Common myeloid progenitor, CD34-positive (primary cell): ENCODE results near the gene FTMT. TPM values are rescaled to one million over a fixed set of nuclear protein-coding genes. Genes with fewer than 3 reads are reported as not detected.
"Not testable (repeated sequence)": the region's sequence is repeated elsewhere in the genome, so short reads cannot be mapped to it uniquely, and the experiment has no call there.

Experiments used
- CTCF ChIA-PET: fragments of 350-600 bp; sonication (Branson Sonifier 250); formaldehyde crosslinking; loops from one replicate; lab custom pipeline; 2021; ENCODE audit warnings: antibody characterized with exemption; lab: Charles Lee
- POLR2A ChIA-PET: fragments of 350-600 bp; sonication (Branson Sonifier 250); formaldehyde crosslinking; loops from one replicate; lab custom pipeline; 2021; ENCODE audit warnings: antibody characterized with exemption; lab: Charles Lee
- DNase-seq, 3 donors: peaks; one replicate each; pipeline versions ENCODE4 v3.0.0 to v3.0.0-alpha.2; 2013
- H3K27ac ChIP-seq, 2 experiments: 1 replicate in 1 of 2; 2 replicates in 1 of 2; pipeline ENCODE4 v1.7.0; 2013; ENCODE audit warnings: inconsistent platforms in 2 of 2, low read length in 2 of 2, mild to moderate bottlenecking in 2 of 2, low read depth in 1 of 2, moderate library complexity in 1 of 2; ENCODE audit not compliant: severe bottlenecking in 2 of 2, insufficient read depth in 1 of 2, poor library complexity in 1 of 2
- H3K27me3 ChIP-seq, 5 experiments: replicated peaks in 2 of 5; 1 replicate in 3 of 5; 2 replicates in 2 of 5; pipeline versions ENCODE4 v1.6.1 to v1.7.0; 2013; ENCODE audit warnings: low read length in 4 of 5, mild to moderate bottlenecking in 2 of 5, moderate library complexity in 2 of 5, inconsistent platforms in 1 of 5; ENCODE audit not compliant: insufficient read depth in 5 of 5, control insufficient read depth in 4 of 5
- H3K36me3 ChIP-seq, 4 experiments: 1 replicate in 2 of 4; 2 replicates in 2 of 4; pipeline versions ENCODE4 v1.6.1 to v1.7.0; 2013; ENCODE audit warnings: low read length in 3 of 4, control low read depth in 1 of 4, mild to moderate bottlenecking in 1 of 4; ENCODE audit not compliant: control insufficient read depth in 4 of 4, insufficient read depth in 4 of 4
- H3K4me1 ChIP-seq, 4 experiments: 1 replicate in 3 of 4; 2 replicates in 1 of 4; pipeline versions ENCODE4 v1.6.1 to v1.7.1; 2013; ENCODE audit warnings: low read length in 3 of 4, mild to moderate bottlenecking in 3 of 4, control low read depth in 1 of 4, inconsistent platforms in 1 of 4, moderate library complexity in 1 of 4; ENCODE audit not compliant: control insufficient read depth in 4 of 4, insufficient read depth in 4 of 4; ENCODE audit errors: control extremely low read depth in 1 of 4
- H3K4me3 ChIP-seq, 7 experiments: 1 replicate in 4 of 7; 2 replicates in 3 of 7; pipeline versions ENCODE4 v1.5.1 to v1.7.0; 2013; ENCODE audit warnings: mild to moderate bottlenecking in 7 of 7, low read length in 6 of 7, moderate library complexity in 6 of 7, inconsistent platforms in 2 of 7, low read depth in 2 of 7, control low read depth in 1 of 7; ENCODE audit not compliant: insufficient read depth in 4 of 7, control insufficient read depth in 1 of 7; ENCODE audit errors: extremely low read depth in 1 of 7
- H3K9me3 ChIP-seq, 5 experiments: 1 replicate in 4 of 5; 2 replicates in 1 of 5; pipeline versions ENCODE4 v1.6.1 to v1.7.1; 2013; ENCODE audit warnings: low read length in 4 of 5, mild to moderate bottlenecking in 2 of 5, inconsistent platforms in 1 of 5, low read depth in 1 of 5, moderate library complexity in 1 of 5; ENCODE audit not compliant: control insufficient read depth in 4 of 5, insufficient read depth in 2 of 5; ENCODE audit errors: control extremely low read depth in 1 of 5
- WGBS: methylation state at CpG from one replicate; pipeline ENCODE4 v1.1.5; 2013; ENCODE audit not compliant: insufficient coverage; 5-methylcytosine and 5-hydroxymethylcytosine counted together
- polyA plus RNA-seq: library from polyadenylated mRNA; unstranded; fragments of 120-200 nt; gene quantifications from one replicate; pipeline ENCODE4 v1.2.1, GENCODE V29; 2013

The FTMT gene
- polyA plus RNA-seq: not detected

GRCh38 chr5:121851643-121852574 lies at the start of gene FTMT:
FTMT (plus strand) TSS chr5:121851882; CDS start chr5:121851964, 82 bp downstream.
- Histone ChIP-seq H3K27ac (no peak within 1 kb of the TSS), H3K4me1 (no peaks in the 10 kb centered on the region), H3K9me3 (peaks cover 0 to 7% (median 2%) of the 10 kb centered on the region in 5 experiments), H3K4me3 (no peak within 1 kb of the TSS), H3K36me3 (no peaks in the 10 kb centered on the region), H3K27me3 (no peaks in the 10 kb centered on the region)
- WGBS: 97% methylated on average over 77 of the region's 77 CpGs
- CTCF ChIA-PET: no interaction called here
- POLR2A ChIA-PET: no interaction called here
- DNase-seq: no peak

DNA sequence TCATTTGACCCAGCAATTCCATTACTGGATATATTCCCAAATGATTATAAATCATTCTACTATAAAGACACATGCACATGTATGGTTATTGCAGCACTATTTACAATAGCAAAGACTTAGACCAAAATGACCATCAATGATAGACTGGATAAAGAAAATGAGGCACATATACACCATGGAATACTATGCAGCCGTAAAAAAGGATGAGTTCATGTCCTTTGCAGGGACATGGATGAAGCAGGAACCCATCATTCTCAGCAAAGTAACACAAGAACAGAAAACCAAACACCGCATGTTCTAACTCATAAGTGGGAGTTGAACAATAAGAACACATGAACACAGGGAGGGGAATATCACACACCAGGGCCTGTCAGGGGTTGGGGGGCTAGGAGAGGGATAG lies 46.4 kb upstream of the FTMT start:
- H3K4me3 ChIP-seq, H3K27ac ChIP-seq, DNase-seq, POLR2A ChIA-PET, H3K27me3 ChIP-seq, H3K4me1 ChIP-seq, CTCF ChIA-PET, H3K9me3 ChIP-seq, H3K36me3 ChIP-seq: not testable (repeated sequence)
- no CpG with 5 or more reads among the region's 2 CpGs for WGBS

DNA sequence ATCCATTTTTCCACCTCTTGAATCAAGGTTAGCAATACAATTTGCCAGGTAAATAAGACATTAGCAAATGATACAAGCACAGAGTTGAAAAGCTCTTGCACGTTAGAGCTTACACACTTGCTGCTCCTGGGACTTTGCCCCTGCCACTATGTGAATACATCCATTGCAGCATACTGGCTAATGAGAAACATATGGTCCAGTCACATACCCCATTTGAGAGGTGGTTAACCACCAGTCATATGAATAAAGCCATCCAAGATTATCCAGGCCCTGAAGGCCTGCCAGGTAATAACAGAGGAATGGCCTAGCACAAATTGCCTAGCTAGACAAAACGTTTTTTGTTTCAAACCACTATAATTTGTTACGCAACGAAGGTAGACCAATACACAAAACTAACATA lies 45.8 kb upstream of the FTMT start:
- no peaks in the 10 kb centered on the region for H3K4me1 ChIP-seq
- H3K9me3 ChIP-seq: no peaks in the 10 kb centered on the region
- no peaks in the 10 kb centered on the region for H3K27me3 ChIP-seq
- DNase-seq: no peak
- POLR2A ChIA-PET: no interaction called here
- CTCF ChIA-PET: no interaction called here
- no peaks in the 10 kb centered on the region for H3K36me3 ChIP-seq
- 100% methylated on average over 1 of the region's 4 CpGs for WGBS
- no peak overlapping the region for H3K4me3 ChIP-seq
- no peak overlapping the region for H3K27ac ChIP-seq

GRCh38 chr5:121816164-121816563 lies 35.5 kb upstream of the FTMT start:
- POLR2A ChIA-PET: no interaction called here
- CTCF ChIA-PET: no interaction called here
- no peaks in the 10 kb centered on the region for H3K36me3 ChIP-seq
- H3K27me3 ChIP-seq: no peaks in the 10 kb centered on the region
- DNase-seq: no peak
- no peaks in the 10 kb centered on the region for H3K9me3 ChIP-seq
- no peak overlapping the region for H3K4me3 ChIP-seq
- no peak overlapping the region for H3K27ac ChIP-seq
- H3K4me1 ChIP-seq: no peaks in the 10 kb centered on the region

GRCh38 chr5:121819682-121820261 lies 31.9 kb upstream of the FTMT start:
- no peaks in the 10 kb centered on the region for H3K36me3 ChIP-seq
- H3K4me3 ChIP-seq: no peak overlapping the region
- H3K9me3 ChIP-seq: no peaks in the 10 kb centered on the region
- no peak overlapping the region for H3K27ac ChIP-seq
- DNase-seq: no peak
- no peaks in the 10 kb centered on the region for H3K27me3 ChIP-seq
- H3K4me1 ChIP-seq: no peaks in the 10 kb centered on the region
- 96% methylated on average over 3 of the region's 5 CpGs for WGBS
- ChIA-PET CTCF (no interaction called here), POLR2A (no interaction called here)

DNA sequence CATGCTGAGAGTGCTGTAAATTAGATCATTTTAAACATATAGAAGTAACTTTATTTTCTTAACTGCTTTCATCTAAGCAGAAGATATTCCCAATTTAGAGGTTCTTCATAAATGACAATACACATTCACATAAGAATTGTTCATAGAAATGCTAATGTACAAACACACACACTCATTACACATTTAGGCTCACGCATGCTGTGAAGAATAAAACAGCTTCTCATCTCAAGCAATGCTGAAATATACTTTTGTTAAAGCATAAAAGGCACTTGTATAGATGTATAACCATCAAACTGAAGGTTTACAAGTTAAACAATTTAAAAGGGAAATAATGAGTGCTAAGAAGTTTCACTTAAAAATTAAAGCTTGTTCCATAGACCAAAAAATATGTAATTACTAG lies 18.1 kb upstream of the FTMT start:
- H3K4me3 ChIP-seq: no peak overlapping the region
- POLR2A ChIA-PET: no interaction called here
- H3K36me3 ChIP-seq: no peaks in the 10 kb centered on the region
- no peaks in the 10 kb centered on the region for H3K4me1 ChIP-seq
- CTCF ChIA-PET: interaction anchor here (0.8 kb wide), 1 partner anchor 33 kb away, joined by 3 read pairs; no protein-coding TSS in a partner anchor
- H3K27me3 ChIP-seq: no peaks in the 10 kb centered on the region
- DNase-seq: no peak
- no peak overlapping the region for H3K27ac ChIP-seq
- no CpG with 5 or more reads among the region's 1 CpG for WGBS
- H3K9me3 ChIP-seq: peaks cover 0 to 2% (median 0%) of the 10 kb centered on the region in 5 experiments

- Histone ChIP-seq H3K27ac (no peak overlapping the region), H3K4me1 (no peaks in the 10 kb centered on the region), H3K4me3 (no peak overlapping the region), H3K9me3 (peaks cover 0 to under 1% (median 0%) of the 10 kb centered on the region in 5 experiments), H3K36me3 (no peaks in the 10 kb centered on the region), H3K27me3 (no peaks in the 10 kb centered on the region)
- ChIA-PET CTCF (interaction anchor here (0.8 kb wide), 1 partner anchor 33 kb away, joined by 3 read pairs; no protein-coding TSS in a partner anchor), POLR2A (no interaction called here)
- WGBS: 100% methylated on average over 2 of the region's 2 CpGs
- DNase-seq: no peak
These were observed 17.7 kb upstream of the FTMT start for GRCh38 chr5:121834021-121834420.
